HFFc6 (cell line): ENCODE measurements around the gene SCYGR2. TPM values are rescaled to one million over a fixed set of nuclear protein-coding genes. Genes with fewer than 3 reads are reported as not detected.
A peak's percentile ranks its signal among the peaks of the same experiment; 100 is the strongest.

Experiments
- DNase-seq: peaks from one replicate; pipeline ENCODE4 v3.0.0-alpha.2; 2018
- H3K27ac Mint-ChIP-seq: 2 replicates; pipeline ENCODE4 v1.8.0; 2020; ENCODE audit warnings: mild to moderate bottlenecking, mixed read lengths
- H3K27me3 Mint-ChIP-seq: 2 replicates; pipeline ENCODE4 v1.8.0; 2021; ENCODE audit warnings: mild to moderate bottlenecking, moderate library complexity, mixed read lengths; ENCODE audit not compliant: insufficient read depth
- H3K36me3 Mint-ChIP-seq: 2 replicates; pipeline ENCODE4 v1.8.0; 2021; ENCODE audit warnings: low read depth, mixed read lengths
- H3K4me1 Mint-ChIP-seq: 2 replicates; pipeline ENCODE4 v1.8.0; 2020; ENCODE audit warnings: low read depth, mixed read lengths
- H3K4me3 Mint-ChIP-seq: 2 replicates; pipeline ENCODE4 v1.8.0; 2020; ENCODE audit warnings: mild to moderate bottlenecking, moderate library complexity, mixed read lengths
- H3K9me3 Mint-ChIP-seq: 2 replicates; pipeline ENCODE4 v1.8.0; 2020; ENCODE audit warnings: mild to moderate bottlenecking, mixed read lengths
- total RNA-seq, 6 experiments: library from RNA; stranded (reverse); fragmentation: NEBNext Ultra II Directional; extraction: Animal tissue kit (Norgen Biotek cat#: 25700); gene quantifications; 2 replicates in 1 of 6; 3 replicates in 5 of 6; pipeline ENCODE4 v1.2.3, GENCODE V29; 2021
- TF ChIP-seq, protein P1 (sequence below): fragments of 200-600 bp; sonication (generic); IDR thresholded peaks from 2 replicates; pipeline ENCODE4 v1.5.0; 2021; ENCODE audit warnings: antibody characterized with exemption, mild to moderate bottlenecking

The SCYGR2 gene
- total RNA-seq, 6 experiments from 2014 or later, result not detected

DNA sequence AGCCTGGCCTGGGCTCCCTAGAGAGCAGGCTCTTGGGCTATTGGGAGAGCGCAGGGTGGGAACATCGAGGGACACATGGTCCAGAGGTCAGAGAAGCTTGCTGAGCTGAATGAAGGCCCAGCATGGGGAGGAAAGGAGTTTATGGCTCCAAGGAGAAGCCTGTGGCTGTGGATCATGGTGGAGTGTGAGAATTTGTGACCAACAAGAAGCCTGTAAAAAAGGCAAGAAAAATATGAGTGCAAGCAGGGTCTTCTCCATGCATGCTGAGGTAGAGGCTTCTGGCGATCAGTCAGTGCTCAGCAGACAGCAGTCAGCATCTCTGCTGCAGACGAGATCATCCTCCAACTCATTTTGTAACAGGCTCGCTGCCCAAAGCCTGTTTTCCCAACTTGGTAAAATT is 17.2 kb downstream of the SCYGR2 start:
- TF ChIP-seq, protein P1, sequence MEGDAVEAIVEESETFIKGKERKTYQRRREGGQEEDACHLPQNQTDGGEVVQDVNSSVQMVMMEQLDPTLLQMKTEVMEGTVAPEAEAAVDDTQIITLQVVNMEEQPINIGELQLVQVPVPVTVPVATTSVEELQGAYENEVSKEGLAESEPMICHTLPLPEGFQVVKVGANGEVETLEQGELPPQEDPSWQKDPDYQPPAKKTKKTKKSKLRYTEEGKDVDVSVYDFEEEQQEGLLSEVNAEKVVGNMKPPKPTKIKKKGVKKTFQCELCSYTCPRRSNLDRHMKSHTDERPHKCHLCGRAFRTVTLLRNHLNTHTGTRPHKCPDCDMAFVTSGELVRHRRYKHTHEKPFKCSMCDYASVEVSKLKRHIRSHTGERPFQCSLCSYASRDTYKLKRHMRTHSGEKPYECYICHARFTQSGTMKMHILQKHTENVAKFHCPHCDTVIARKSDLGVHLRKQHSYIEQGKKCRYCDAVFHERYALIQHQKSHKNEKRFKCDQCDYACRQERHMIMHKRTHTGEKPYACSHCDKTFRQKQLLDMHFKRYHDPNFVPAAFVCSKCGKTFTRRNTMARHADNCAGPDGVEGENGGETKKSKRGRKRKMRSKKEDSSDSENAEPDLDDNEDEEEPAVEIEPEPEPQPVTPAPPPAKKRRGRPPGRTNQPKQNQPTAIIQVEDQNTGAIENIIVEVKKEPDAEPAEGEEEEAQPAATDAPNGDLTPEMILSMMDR, result no peak
- DNase-seq, result no peak
- H3K27ac Mint-ChIP-seq, result no peak overlapping the region
- H3K27me3 Mint-ChIP-seq, result peaks cover 4% of the 10 kb centered on the region
- no peaks in the 10 kb centered on the region for H3K9me3 Mint-ChIP-seq
- H3K36me3 Mint-ChIP-seq, result no peaks in the 10 kb centered on the region
- H3K4me1 Mint-ChIP-seq, result peaks cover 7% of the 10 kb centered on the region; the same call in 1 of the 2 replicates
- no peak overlapping the region for H3K4me3 Mint-ChIP-seq

- H3K36me3 Mint-ChIP-seq, result no peaks in the 10 kb centered on the region
- no peaks in the 10 kb centered on the region for H3K9me3 Mint-ChIP-seq
- peaks cover 7% of the 10 kb centered on the region; the same call in 1 of the 2 replicates for H3K4me1 Mint-ChIP-seq
- H3K27ac Mint-ChIP-seq, result no peak overlapping the region
- TF ChIP-seq, protein P1, result no peak
- peaks cover 4% of the 10 kb centered on the region for H3K27me3 Mint-ChIP-seq
- no peak for DNase-seq
- H3K4me3 Mint-ChIP-seq, result no peak overlapping the region
These were observed 17.9 kb downstream of the SCYGR2 start for GRCh38 chr2:227616631-227617030.

- Mint-ChIP-seq H3K27me3 (peaks cover 4% of the 10 kb centered on the region), H3K4me3 (peak within 1 kb of the TSS; percentile 36; the same call in 1 of the 2 replicates), H3K27ac (no peak within 1 kb of the TSS), H3K9me3 (no peaks in the 10 kb centered on the region), H3K36me3 (no peaks in the 10 kb centered on the region), H3K4me1 (peaks cover 7% of the 10 kb centered on the region; the same call in 1 of the 2 replicates)
- TF ChIP-seq, protein P1, result no peak
- no peak for DNase-seq
These were observed 18.9 kb downstream of the SCYGR2 start, which contains the start of gene SCYGR4 for GRCh38 chr2:227617316-227618230. Gene SCYGR4 (plus strand): TSS chr2:227617498. CDS start chr2:227617498, 0 bp downstream.

DNA sequence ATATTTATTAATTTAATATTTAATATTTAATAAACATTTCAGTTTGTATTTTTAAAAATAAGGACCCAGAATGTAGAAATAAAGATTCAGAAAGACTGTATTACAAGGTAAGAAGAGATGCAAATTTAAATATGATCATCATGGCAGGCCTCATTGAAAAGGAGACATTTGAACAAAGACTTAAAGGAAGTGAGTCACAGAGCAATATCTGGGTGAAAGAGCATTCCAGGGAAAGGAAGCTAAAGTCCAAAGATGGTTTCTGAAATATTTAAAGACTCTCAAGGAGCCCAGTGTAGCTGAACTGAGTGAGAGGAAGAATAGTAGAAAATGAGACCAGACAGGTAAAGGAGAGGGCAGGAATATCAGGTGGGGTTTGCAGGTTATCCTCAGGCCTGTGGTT is 24.5 kb downstream of the SCYGR2 start:
- peaks cover 15% of the 10 kb centered on the region for H3K4me1 Mint-ChIP-seq
- no peaks in the 10 kb centered on the region for H3K36me3 Mint-ChIP-seq
- H3K27ac Mint-ChIP-seq, result peak overlapping the region; percentile 84
- H3K27me3 Mint-ChIP-seq, result no peaks in the 10 kb centered on the region; the same call in 1 of the 2 replicates
- TF ChIP-seq, protein P1, result no peak
- DNase-seq, result peak; percentile 38
- no peaks in the 10 kb centered on the region for H3K9me3 Mint-ChIP-seq
- H3K4me3 Mint-ChIP-seq, result peak overlapping the region; percentile 12

GRCh38 chr2:227625420-227625819 is 26.7 kb downstream of the SCYGR2 start:
- H3K9me3 Mint-ChIP-seq, result no peaks in the 10 kb centered on the region
- H3K27me3 Mint-ChIP-seq, result peaks cover under 1% of the 10 kb centered on the region; the same call in 1 of the 2 replicates
- no peak for DNase-seq
- no peak overlapping the region for H3K4me3 Mint-ChIP-seq
- peaks cover 14% of the 10 kb centered on the region for H3K4me1 Mint-ChIP-seq
- no peak overlapping the region for H3K27ac Mint-ChIP-seq
- H3K36me3 Mint-ChIP-seq, result no peaks in the 10 kb centered on the region
- TF ChIP-seq, protein P1, result no peak
